Caco-2 (cell line): ENCODE data around the gene MED26. TPM values are rescaled to one million over a fixed set of nuclear protein-coding genes. Genes with fewer than 3 reads are reported as not detected.
A peak's percentile ranks its signal among the peaks of the same experiment; 100 is the strongest.

ENCODE experiments used
- BruUV-seq: library from RNA; stranded (reverse); fragments of 400-500 nt; replicated peaks from 2 replicates; lab custom pipeline; 2021; lab: Mats Ljungman, UMichigan
- CTCF ChIA-PET: fragments of 300-600 bp; sonication (Branson Sonifier 250); formaldehyde crosslinking; loops from one replicate; lab custom pipeline; 2022; ENCODE audit warnings: antibody characterized with exemption; lab: Charles Lee
- POLR2A ChIA-PET: fragments of 300-600 bp; sonication (Branson Sonifier 250); formaldehyde crosslinking; loops from one replicate; lab custom pipeline; 2022; ENCODE audit warnings: antibody characterized with exemption; lab: Charles Lee
- DNase-seq, 2 experiments: peaks; one replicate each; pipeline versions ENCODE4 v3.0.0 to v3.0.0-alpha.2; 2020 to 2022
- H3K27me3 ChIP-seq: replicated peaks from 2 replicates; pipeline ENCODE4 v1.6.0; 2011; ENCODE audit warnings: low read length; ENCODE audit not compliant: control insufficient read depth, insufficient read depth
- H3K36me3 ChIP-seq: 2 replicates; pipeline ENCODE4 v1.5.1; 2011; ENCODE audit warnings: low read length; ENCODE audit not compliant: control insufficient read depth, insufficient read depth
- H3K4me1 ChIP-seq: fragments of 250-450 bp; sonication (Bioruptor Pico); 2 replicates; pipeline ENCODE4 v1.5.1; 2020; ENCODE audit warnings: mild to moderate bottlenecking
- H3K4me3 ChIP-seq: 2 replicates; pipeline ENCODE4 v1.5.1; 2011; ENCODE audit warnings: low read depth, mild to moderate bottlenecking, control low read depth, low read length
- H3K9me3 ChIP-seq: fragments of 250-450 bp; sonication (Bioruptor Pico); 2 replicates; pipeline ENCODE4 v1.5.1; 2020; ENCODE audit warnings: mild to moderate bottlenecking, moderate library complexity
- H3K27ac Mint-ChIP-seq: one replicate; pipeline ENCODE4 v1.8.0; 2022; ENCODE audit warnings: mixed read lengths; ENCODE audit not compliant: unreplicated experiment
- H3K27me3 Mint-ChIP-seq: one replicate; pipeline ENCODE4 v1.8.0; 2022; ENCODE audit warnings: mixed read lengths; ENCODE audit not compliant: insufficient read depth, unreplicated experiment
- H3K36me3 Mint-ChIP-seq: one replicate; pipeline ENCODE4 v1.8.0; 2022; ENCODE audit warnings: mild to moderate bottlenecking, mixed read lengths; ENCODE audit not compliant: insufficient read depth, unreplicated experiment
- H3K4me1 Mint-ChIP-seq: one replicate; pipeline ENCODE4 v1.8.0; 2022; ENCODE audit warnings: low read depth, mixed read lengths; ENCODE audit not compliant: unreplicated experiment
- H3K4me3 Mint-ChIP-seq: one replicate; pipeline ENCODE4 v1.8.0; 2022; ENCODE audit warnings: mild to moderate bottlenecking, moderate library complexity, mixed read lengths; ENCODE audit not compliant: unreplicated experiment
- H3K9me3 Mint-ChIP-seq: one replicate; pipeline ENCODE4 v1.8.0; 2022; ENCODE audit warnings: mixed read lengths; ENCODE audit not compliant: unreplicated experiment
- intact Hi-C: fragments of 100-400 bp; cut with micrococcal nuclease; formaldehyde crosslinking; loops from one replicate; pipeline ENCODE4 v1.10.0; 2022; ENCODE audit not compliant: unreplicated experiment
- total RNA-seq: library from RNA; stranded (reverse); gene quantifications from 2 replicates; pipeline ENCODE4 v1.2.3, GENCODE V29; 2022
- TF ChIP-seq, protein P1 (sequence below), 2 experiments: fragments of 200-600 bp in 1 of 2; IDR thresholded peaks; 1 replicate in 1 of 2; 2 replicates in 1 of 2; pipeline versions ENCODE4 v1.5.1 to v1.8.0; 2011 to 2022; ENCODE audit warnings: antibody characterized with exemption in 1 of 2, control low read depth in 1 of 2, inconsistent platforms in 1 of 2, low read depth in 1 of 2, low read length in 1 of 2, mild to moderate bottlenecking in 1 of 2, moderate library complexity in 1 of 2; ENCODE audit not compliant: insufficient read depth in 1 of 2, severe bottlenecking in 1 of 2, unreplicated experiment in 1 of 2

MED26 gene
- total RNA-seq, 1 experiment from 2014 or later, result 11.4 TPM

DNA sequence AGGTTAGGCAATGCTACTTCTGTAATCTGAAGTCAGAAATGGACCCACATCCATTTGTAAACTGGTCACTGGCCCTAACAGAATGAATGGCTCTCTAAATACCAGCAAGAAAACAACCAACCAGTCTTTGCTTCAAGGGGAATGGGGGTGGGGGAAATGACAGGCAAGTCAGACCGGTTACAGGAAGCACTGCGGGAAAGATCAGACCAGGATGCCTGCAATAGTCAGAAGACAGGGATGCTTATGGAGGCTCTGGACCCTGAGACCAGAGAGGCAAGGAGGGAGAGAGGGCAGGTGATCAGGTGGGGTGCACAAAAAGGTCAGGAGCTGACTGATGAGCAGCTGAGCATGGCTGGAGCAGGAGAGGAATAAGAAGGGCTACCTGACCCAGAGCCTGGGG, 13.1 kb downstream of the MED26 start:
- DNase-seq, result no peak
- ChIA-PET CTCF (no interaction called here), POLR2A (no interaction called here)
- no peaks in the 10 kb centered on the region for H3K9me3 ChIP-seq
- Mint-ChIP-seq H3K4me3 (no peak overlapping the region), H3K9me3 (no peaks in the 10 kb centered on the region), H3K27me3 (no peaks in the 10 kb centered on the region), H3K27ac (peak overlapping the region; percentile 19), H3K36me3 (peaks cover 21% of the 10 kb centered on the region), H3K4me1 (peaks cover 7% of the 10 kb centered on the region)
- BruUV-seq, result no TSS peak
- H3K36me3 ChIP-seq, result no peaks in the 10 kb centered on the region
- TF ChIP-seq, protein P1, sequence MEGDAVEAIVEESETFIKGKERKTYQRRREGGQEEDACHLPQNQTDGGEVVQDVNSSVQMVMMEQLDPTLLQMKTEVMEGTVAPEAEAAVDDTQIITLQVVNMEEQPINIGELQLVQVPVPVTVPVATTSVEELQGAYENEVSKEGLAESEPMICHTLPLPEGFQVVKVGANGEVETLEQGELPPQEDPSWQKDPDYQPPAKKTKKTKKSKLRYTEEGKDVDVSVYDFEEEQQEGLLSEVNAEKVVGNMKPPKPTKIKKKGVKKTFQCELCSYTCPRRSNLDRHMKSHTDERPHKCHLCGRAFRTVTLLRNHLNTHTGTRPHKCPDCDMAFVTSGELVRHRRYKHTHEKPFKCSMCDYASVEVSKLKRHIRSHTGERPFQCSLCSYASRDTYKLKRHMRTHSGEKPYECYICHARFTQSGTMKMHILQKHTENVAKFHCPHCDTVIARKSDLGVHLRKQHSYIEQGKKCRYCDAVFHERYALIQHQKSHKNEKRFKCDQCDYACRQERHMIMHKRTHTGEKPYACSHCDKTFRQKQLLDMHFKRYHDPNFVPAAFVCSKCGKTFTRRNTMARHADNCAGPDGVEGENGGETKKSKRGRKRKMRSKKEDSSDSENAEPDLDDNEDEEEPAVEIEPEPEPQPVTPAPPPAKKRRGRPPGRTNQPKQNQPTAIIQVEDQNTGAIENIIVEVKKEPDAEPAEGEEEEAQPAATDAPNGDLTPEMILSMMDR (IDR thresholded peaks at IDR 0.05; ENCODE audit: insufficient read depth in 1 of 2, low read depth in 1 of 2, low read length in 1 of 2, severe bottlenecking in 1 of 2, unreplicated experiment in 1 of 2), result no peak
- no peaks in the 10 kb centered on the region for H3K27me3 ChIP-seq
- intact Hi-C loops, result no loop called here
- no peaks in the 10 kb centered on the region for H3K4me1 ChIP-seq
- no peak overlapping the region for H3K4me3 ChIP-seq

DNA sequence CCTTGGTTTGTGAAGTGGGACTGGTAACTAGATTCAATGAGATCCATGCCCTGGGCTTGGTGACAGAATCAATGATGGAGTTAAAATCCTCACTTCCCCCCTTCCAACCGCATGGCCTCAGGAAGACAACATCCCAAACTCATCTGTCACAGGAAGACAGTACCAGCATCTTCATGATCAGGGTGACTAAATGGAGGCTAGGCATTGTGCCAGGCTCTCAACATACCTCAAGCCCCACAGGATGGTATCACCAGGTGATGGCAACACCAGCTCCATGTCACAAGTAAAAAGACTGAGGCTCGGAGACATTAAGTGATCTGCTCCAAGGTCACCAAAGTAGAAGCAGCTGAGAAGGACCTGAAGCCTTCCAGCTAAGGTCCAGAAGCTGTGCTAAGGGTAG, 14.2 kb downstream of the MED26 start:
- TF ChIP-seq, protein P1 (IDR thresholded peaks at IDR 0.05; ENCODE audit: insufficient read depth in 1 of 2, low read depth in 1 of 2, low read length in 1 of 2, severe bottlenecking in 1 of 2, unreplicated experiment in 1 of 2), result no peak
- BruUV-seq, result no TSS peak
- H3K27ac Mint-ChIP-seq, result no peak overlapping the region
- Histone ChIP-seq H3K4me3 (no peak overlapping the region), H3K4me1 (no peaks in the 10 kb centered on the region), H3K27me3 (no peaks in the 10 kb centered on the region), H3K9me3 (no peaks in the 10 kb centered on the region), H3K36me3 (no peaks in the 10 kb centered on the region)
- H3K9me3 Mint-ChIP-seq, result no peaks in the 10 kb centered on the region
- H3K27me3 Mint-ChIP-seq, result no peaks in the 10 kb centered on the region
- POLR2A ChIA-PET, result no interaction called here
- peaks cover 21% of the 10 kb centered on the region for H3K36me3 Mint-ChIP-seq
- CTCF ChIA-PET, result no interaction called here
- no peak overlapping the region for H3K4me3 Mint-ChIP-seq
- intact Hi-C loops, result no loop called here
- no peak for DNase-seq
- peaks cover 7% of the 10 kb centered on the region for H3K4me1 Mint-ChIP-seq

DNA sequence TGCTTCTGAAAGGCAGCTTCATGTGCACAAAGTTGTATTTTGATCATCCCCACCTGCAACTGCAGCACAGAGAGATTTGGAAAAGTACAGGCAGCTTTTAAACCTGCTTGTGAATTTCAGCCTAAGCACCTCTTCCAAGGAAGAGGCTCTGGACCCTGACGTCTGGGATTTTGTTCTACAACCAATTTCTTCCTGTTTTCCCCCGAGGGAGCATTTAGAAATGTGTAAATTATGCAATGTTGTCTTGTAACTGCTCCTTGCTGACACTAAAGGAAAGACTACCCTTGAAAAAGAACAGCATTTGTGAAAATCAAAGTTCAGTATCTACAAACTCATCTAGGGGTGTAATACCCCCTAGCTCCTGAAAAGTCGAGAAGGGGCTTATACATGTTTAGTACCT, 15.4 kb downstream of the MED26 start:
- Mint-ChIP-seq H3K27ac (no peak overlapping the region), H3K36me3 (peaks cover 19% of the 10 kb centered on the region), H3K4me3 (no peak overlapping the region), H3K9me3 (no peaks in the 10 kb centered on the region), H3K27me3 (no peaks in the 10 kb centered on the region), H3K4me1 (peaks cover 7% of the 10 kb centered on the region)
- intact Hi-C loops, result no loop called here
- TF ChIP-seq, protein P1 (IDR thresholded peaks at IDR 0.05; ENCODE audit: insufficient read depth in 1 of 2, low read depth in 1 of 2, low read length in 1 of 2, severe bottlenecking in 1 of 2, unreplicated experiment in 1 of 2), result no peak
- no peak overlapping the region for H3K4me3 ChIP-seq
- BruUV-seq, result no TSS peak
- no peaks in the 10 kb centered on the region for H3K4me1 ChIP-seq
- DNase-seq, result no peak
- ChIA-PET POLR2A (no interaction called here), CTCF (no interaction called here)
- no peaks in the 10 kb centered on the region for H3K36me3 ChIP-seq
- H3K9me3 ChIP-seq, result no peaks in the 10 kb centered on the region
- H3K27me3 ChIP-seq, result no peaks in the 10 kb centered on the region
